Subcutaneous abdominal adipose tissue (tissue), 5 donors: ENCODE data around the gene GPR142.

Source experiments
- H3K27ac ChIP-seq: one replicate; pipeline ENCODE4 v1.7.0; 2013; ENCODE audit warnings: low read depth, mild to moderate bottlenecking, inconsistent platforms, low read length, moderate library complexity
- H3K27me3 ChIP-seq, 5 donors: one replicate each; pipeline ENCODE4 v1.7.0; 2013; ENCODE audit warnings: low read length in 5 of 5, inconsistent platforms in 1 of 5; ENCODE audit not compliant: control insufficient read depth in 5 of 5, insufficient read depth in 4 of 5
- H3K36me3 ChIP-seq, 5 donors: one replicate each; pipeline ENCODE4 v1.7.0; 2013; ENCODE audit warnings: low read length in 5 of 5; ENCODE audit not compliant: control insufficient read depth in 5 of 5, insufficient read depth in 5 of 5
- H3K4me1 ChIP-seq, 5 donors: one replicate each; pipeline ENCODE4 v1.7.0; 2013; ENCODE audit warnings: low read length in 5 of 5, mild to moderate bottlenecking in 3 of 5, moderate library complexity in 1 of 5; ENCODE audit not compliant: control insufficient read depth in 5 of 5, insufficient read depth in 5 of 5
- H3K4me3 ChIP-seq, 5 donors: one replicate each; pipeline ENCODE4 v1.7.0; 2013; ENCODE audit warnings: low read length in 5 of 5, low read depth in 1 of 5
- H3K9ac ChIP-seq, 5 donors: one replicate each; pipeline ENCODE4 v1.7.0; 2013; ENCODE audit warnings: low read length in 5 of 5, mild to moderate bottlenecking in 4 of 5, moderate library complexity in 3 of 5
- H3K9me3 ChIP-seq, 5 donors: one replicate each; pipeline ENCODE4 v1.7.0; 2013; ENCODE audit warnings: low read length in 5 of 5; ENCODE audit not compliant: control insufficient read depth in 5 of 5
- donor health status: healthy.
- donor health status: healthy.
- donor health status: healthy.
- donor health status: healthy.
- donor health status: healthy.

Gene GPR142

GRCh38 chr17:74367206-74367605 lies at the start of gene GPR142:
Gene GPR142 (plus strand): TSS chr17:74367506. CDS start chr17:74369541, 2,035 bp downstream.
- H3K36me3 ChIP-seq = no peaks in the 10 kb centered on the region
- no peak within 1 kb of the TSS for H3K27ac ChIP-seq
- H3K9me3 ChIP-seq = no peaks in the 10 kb centered on the region
- no peak within 1 kb of the TSS for H3K9ac ChIP-seq
- no peak within 1 kb of the TSS for H3K4me3 ChIP-seq
- H3K4me1 ChIP-seq = peaks cover 5 to 18% (median 9%) of the 10 kb centered on the region in 5 donors
- peaks cover 8 to 20% (median 15%) of the 10 kb centered on the region in 5 donors for H3K27me3 ChIP-seq

GRCh38 chr17:74318391-74318790 lies 48.9 kb upstream of the GPR142 start:
- Histone ChIP-seq H3K9me3 (peaks cover 0 to 2% (median 0%) of the 10 kb centered on the region in 5 donors), H3K4me1 (peaks cover 0 to 10% (median 0%) of the 10 kb centered on the region in 5 donors), H3K27me3 (peaks cover 0 to 6% (median 3%) of the 10 kb centered on the region in 5 donors), H3K27ac (no peak overlapping the region), H3K4me3 (no peak overlapping the region), H3K9ac (no peak overlapping the region), H3K36me3 (no peaks in the 10 kb centered on the region)

GRCh38 chr17:74324521-74324920 lies 42.8 kb upstream of the GPR142 start:
- no peak overlapping the region for H3K4me3 ChIP-seq
- no peak overlapping the region for H3K27ac ChIP-seq
- peaks cover 0 to 2% (median 0%) of the 10 kb centered on the region in 5 donors for H3K9me3 ChIP-seq
- peaks cover 0 to 14% (median 3%) of the 10 kb centered on the region in 5 donors for H3K27me3 ChIP-seq
- H3K36me3 ChIP-seq = no peaks in the 10 kb centered on the region
- H3K9ac ChIP-seq = no peak overlapping the region
- peaks cover 4 to 23% (median 20%) of the 10 kb centered on the region in 5 donors for H3K4me1 ChIP-seq

- Histone ChIP-seq H3K36me3 (no peaks in the 10 kb centered on the region), H3K9ac (peak overlapping the region in 1 of 5 donors; percentile 46), H3K27ac (no peak overlapping the region), H3K4me3 (peak overlapping the region; percentile 44 to 67 (median 57)), H3K4me1 (peaks cover 4 to 23% (median 20%) of the 10 kb centered on the region in 5 donors), H3K9me3 (peaks cover 0 to 2% (median 0%) of the 10 kb centered on the region in 5 donors), H3K27me3 (peaks cover 0 to 14% (median 3%) of the 10 kb centered on the region in 5 donors)
These were observed 41.9 kb upstream of the GPR142 start for GRCh38 chr17:74325376-74325742.

- H3K4me3 ChIP-seq = peak within 1 kb of the TSS; percentile 49 to 67 (median 57)
These were observed 41.4 kb upstream of the GPR142 start, which contains the start of gene KIF19 for GRCh38 chr17:74325743-74326379. Gene KIF19 (plus strand): TSS chr17:74326226. CDS start chr17:74326350, 124 bp downstream.

GRCh38 chr17:74326506-74326905 lies 40.8 kb upstream of the GPR142 start:
- Histone ChIP-seq H3K27me3 (peaks cover 0 to 14% (median 4%) of the 10 kb centered on the region in 5 donors), H3K4me1 (peaks cover 4 to 23% (median 20%) of the 10 kb centered on the region in 5 donors)

More at GRCh38 chr17:74325743-74326379, 41.4 kb upstream of the GPR142 start, which contains the start of gene KIF19:
- Histone ChIP-seq H3K9ac (peak within 1 kb of the TSS in 2 of 5 donors; percentile 56 to 62), H3K4me1 (peaks cover 4 to 23% (median 20%) of the 10 kb centered on the region in 5 donors), H3K36me3 (no peaks in the 10 kb centered on the region), H3K9me3 (peaks cover 0 to 2% (median 0%) of the 10 kb centered on the region in 5 donors), H3K27me3 (peaks cover 0 to 14% (median 3%) of the 10 kb centered on the region in 5 donors), H3K27ac (no peak within 1 kb of the TSS)

GRCh38 chr17:74328487-74328886 lies 38.8 kb upstream of the GPR142 start:
- H3K4me3 ChIP-seq = no peak overlapping the region
- peaks cover 4 to 23% (median 20%) of the 10 kb centered on the region in 5 donors for H3K4me1 ChIP-seq
- no peaks in the 10 kb centered on the region for H3K9me3 ChIP-seq
- no peak overlapping the region for H3K27ac ChIP-seq
- H3K27me3 ChIP-seq = peaks cover 0 to 14% (median 4%) of the 10 kb centered on the region in 5 donors
- no peaks in the 10 kb centered on the region for H3K36me3 ChIP-seq
- no peak overlapping the region for H3K9ac ChIP-seq

More at GRCh38 chr17:74326506-74326905, 40.8 kb upstream of the GPR142 start:
- H3K9ac ChIP-seq = peak overlapping the region in 2 of 5 donors; percentile 56 to 62
- H3K4me3 ChIP-seq = peak overlapping the region; percentile 7 to 67 (median 57)
- H3K36me3 ChIP-seq = no peaks in the 10 kb centered on the region
- no peak overlapping the region for H3K27ac ChIP-seq
- peaks cover 0 to 2% (median 0%) of the 10 kb centered on the region in 5 donors for H3K9me3 ChIP-seq

GRCh38 chr17:74329378-74329777 lies 37.9 kb upstream of the GPR142 start:
- no peaks in the 10 kb centered on the region for H3K36me3 ChIP-seq
- H3K9me3 ChIP-seq = peaks cover 0 to under 1% (median 0%) of the 10 kb centered on the region in 5 donors
- H3K9ac ChIP-seq = no peak overlapping the region
- peaks cover 0 to 14% (median 4%) of the 10 kb centered on the region in 5 donors for H3K27me3 ChIP-seq
- peaks cover 4 to 23% (median 20%) of the 10 kb centered on the region in 5 donors for H3K4me1 ChIP-seq
- H3K4me3 ChIP-seq = no peak overlapping the region
- H3K27ac ChIP-seq = no peak overlapping the region

- Histone ChIP-seq H3K4me3 (no peak overlapping the region), H3K36me3 (no peaks in the 10 kb centered on the region), H3K4me1 (peaks cover 2 to 17% (median 14%) of the 10 kb centered on the region in 5 donors), H3K27ac (no peak overlapping the region), H3K9ac (no peak overlapping the region), H3K27me3 (peaks cover 0 to 14% (median 4%) of the 10 kb centered on the region in 5 donors), H3K9me3 (peaks cover 0 to 4% (median 0%) of the 10 kb centered on the region in 5 donors)
These were observed 36.9 kb upstream of the GPR142 start for GRCh38 chr17:74330446-74330845.
